Natural killer cell (primary cell): ENCODE measurements around the gene DGKD. TPM values are rescaled to one million over a fixed set of nuclear protein-coding genes. Genes with fewer than 3 reads are reported as not detected.

Source experiments
- ATAC-seq, 3 donors: fragments of 150-1000 bp in 2 of 3; fragments of 200-7000 bp in 1 of 3; cut with Tn5 transposase; 1 replicate in 1 of 3; 2 replicates in 2 of 3; pipeline ENCODE4 v1.10.0; 2021; ENCODE audit warnings: mild to moderate bottlenecking in 2 of 3, moderate library complexity in 2 of 3
- DNase-seq, 2 donors: peaks; one replicate each; pipeline versions ENCODE4 v3.0.0 to v3.0.0-alpha.2; 2013 to 2021; ENCODE audit warnings: mixed read lengths in 1 of 2
- H3K27ac ChIP-seq: one replicate; pipeline ENCODE4 v1.5.1; 2013; ENCODE audit warnings: mild to moderate bottlenecking, low read length
- H3K27me3 ChIP-seq: one replicate; pipeline ENCODE4 v1.6.1; 2013; ENCODE audit warnings: low read length; ENCODE audit not compliant: control insufficient read depth, insufficient read depth
- H3K36me3 ChIP-seq: one replicate; pipeline ENCODE4 v1.6.1; 2013; ENCODE audit warnings: low read length; ENCODE audit not compliant: control insufficient read depth, insufficient read depth
- H3K4me1 ChIP-seq: one replicate; pipeline ENCODE4 v1.6.1; 2013; ENCODE audit warnings: low read length; ENCODE audit not compliant: control insufficient read depth, insufficient read depth
- H3K4me3 ChIP-seq: one replicate; pipeline ENCODE4 v1.5.1; 2013; ENCODE audit warnings: low read length
- H3K9me3 ChIP-seq: one replicate; pipeline ENCODE4 v1.6.1; 2013; ENCODE audit warnings: low read length; ENCODE audit not compliant: control insufficient read depth, insufficient read depth
- H3K27ac Mint-ChIP-seq, 2 donors: one replicate each; pipeline ENCODE4 v1.8.0; 2022; ENCODE audit warnings: mild to moderate bottlenecking in 2 of 2, mixed read lengths in 2 of 2, moderate library complexity in 1 of 2
- H3K27me3 Mint-ChIP-seq, 2 donors: one replicate each; pipeline ENCODE4 v1.8.0; 2022; ENCODE audit warnings: low read depth in 2 of 2, mixed read lengths in 2 of 2
- H3K36me3 Mint-ChIP-seq: one replicate; pipeline ENCODE4 v1.8.0; 2022; ENCODE audit warnings: mixed read lengths
- H3K4me1 Mint-ChIP-seq, 2 donors: one replicate each; pipeline ENCODE4 v1.8.0; 2022; ENCODE audit warnings: mixed read lengths in 2 of 2
- H3K4me3 Mint-ChIP-seq: one replicate; pipeline ENCODE4 v1.8.0; 2022; ENCODE audit warnings: mild to moderate bottlenecking, moderate library complexity, mixed read lengths
- H3K9me3 Mint-ChIP-seq, 2 donors: one replicate each; pipeline ENCODE4 v1.8.0; 2022; ENCODE audit warnings: mixed read lengths in 2 of 2
- CTCF ChIP-seq: fragments of 200-600 bp; IDR thresholded peaks from one replicate; pipeline ENCODE4 v1.8.0; 2022; ENCODE audit warnings: antibody characterized with exemption
- WGBS: methylation state at CpG from one replicate; pipeline ENCODE4 v1.1.7; 2013; ENCODE audit warnings: missing lambda C conversion rate; ENCODE audit not compliant: insufficient coverage; 5-methylcytosine and 5-hydroxymethylcytosine counted together
- intact Hi-C: fragments of 100-400 bp; cut with micrococcal nuclease; formaldehyde crosslinking; loops from one replicate; pipeline ENCODE4 v1.14.2; 2022
- total RNA-seq, 4 donors: library from RNA; stranded (reverse); fragments of 120-200 nt in 1 of 4; gene quantifications; one replicate each; pipeline versions ENCODE4 v1.2.3 to v1.2.4, GENCODE V29; 2013 to 2022

Gene DGKD
- total RNA-seq, 3 donors from 2014 or later (not counting 1 experiment from before 2014, with no cell fraction given), result 299 to 456 (median 329) TPM

GRCh38 chr2:233498126-233498525, 143.8 kb downstream of the DGKD start:
- intact Hi-C loops, result no loop called here
- H3K27me3 Mint-ChIP-seq, result no peaks in the 10 kb centered on the region

GRCh38 chr2:233499928-233500327, 145.6 kb downstream of the DGKD start:
- ATAC-seq (no peak), DNase-seq (no peak)
- WGBS, result 100% methylated on average over 1 of the region's 2 CpGs
- Mint-ChIP-seq H3K9me3 (peaks cover 6 to 15% of the 10 kb centered on the region in 2 donors), H3K36me3 (peaks cover 39% of the 10 kb centered on the region), H3K27ac (no peak overlapping the region), H3K4me1 (peaks cover 5% of the 10 kb centered on the region in 2 donors), H3K4me3 (no peak overlapping the region), H3K27me3 (no peaks in the 10 kb centered on the region)
- Histone ChIP-seq H3K9me3 (peaks cover 5% of the 10 kb centered on the region), H3K27me3 (no peaks in the 10 kb centered on the region), H3K4me3 (no peak overlapping the region), H3K4me1 (no peaks in the 10 kb centered on the region), H3K27ac (no peak overlapping the region), H3K36me3 (peaks cover 7% of the 10 kb centered on the region)
- intact Hi-C loops, result no loop called here
- no peak for TF ChIP-seq CTCF

More at GRCh38 chr2:233498126-233498525, 143.8 kb downstream of the DGKD start:
- ATAC-seq (no peak), DNase-seq (no peak)
- peaks cover 5% of the 10 kb centered on the region for H3K9me3 ChIP-seq
- no peak for TF ChIP-seq CTCF
- no peaks in the 10 kb centered on the region for H3K4me1 ChIP-seq
- no peak overlapping the region for H3K27ac ChIP-seq
- no peaks in the 10 kb centered on the region for H3K27me3 ChIP-seq
- whole genome bisulfite sequencing, result no CpG with 5 or more reads among the region's 2 CpGs
- Mint-ChIP-seq H3K9me3 (peaks cover 4 to 6% of the 10 kb centered on the region in 2 donors), H3K4me3 (no peak overlapping the region), H3K27ac (no peak overlapping the region), H3K4me1 (no peaks in the 10 kb centered on the region), H3K36me3 (peaks cover 27% of the 10 kb centered on the region)
- H3K4me3 ChIP-seq, result no peak overlapping the region
- H3K36me3 ChIP-seq, result peaks cover 10% of the 10 kb centered on the region

- DNase-seq (no peak), ATAC-seq (no peak)
- H3K4me1 Mint-ChIP-seq, result peaks cover 5% of the 10 kb centered on the region in 2 donors
- H3K4me1 ChIP-seq, result no peaks in the 10 kb centered on the region
- H3K27me3 Mint-ChIP-seq, result no peaks in the 10 kb centered on the region
- no peaks in the 10 kb centered on the region for H3K27me3 ChIP-seq
- no peak overlapping the region for H3K27ac Mint-ChIP-seq
- H3K36me3 Mint-ChIP-seq, result peaks cover 32% of the 10 kb centered on the region
- H3K4me3 ChIP-seq, result no peak overlapping the region
- no peak overlapping the region for H3K4me3 Mint-ChIP-seq
- H3K36me3 ChIP-seq, result peaks cover 5% of the 10 kb centered on the region
- H3K9me3 ChIP-seq, result peaks cover 5% of the 10 kb centered on the region
- peaks cover 6 to 15% of the 10 kb centered on the region in 2 donors for H3K9me3 Mint-ChIP-seq
- WGBS, result 90% methylated on average over 3 of the region's 3 CpGs
- H3K27ac ChIP-seq, result no peak overlapping the region
- TF ChIP-seq CTCF, result no peak
- intact Hi-C loops, result no loop called here
These were observed 147.1 kb downstream of the DGKD start for GRCh38 chr2:233501198-233502076.
